DOHH2 (cell line): ENCODE data around the gene TTC29.
"Not testable (repeated sequence)": the region's sequence is repeated elsewhere in the genome, so short reads cannot be mapped to it uniquely, and the experiment has no call there.

Source experiments
- CTCF ChIP-seq: fragments of 200-600 bp; sonication (generic); IDR thresholded peaks from one replicate; pipeline ENCODE4 v1.5.1; 2014; ENCODE audit warnings: antibody characterized with exemption, mild to moderate bottlenecking, low read depth, low read length; ENCODE audit not compliant: poor library complexity, severe bottlenecking
- EZH2phosphoT487 ChIP-seq: fragments of 200-600 bp; sonication (generic); IDR thresholded peaks from 2 replicates; pipeline ENCODE4 v1.6.1; 2017; ENCODE audit warnings: borderline replicate concordance, mild to moderate bottlenecking, antibody characterized with exemption, low read length, moderate library complexity, mixed read lengths

- not testable (repeated sequence) for TF ChIP-seq CTCF, EZH2phosphoT487
These were observed 281.7 kb downstream of the TTC29 start for GRCh38 chr4:146663968-146664311.
